Activated CD4-positive, alpha-beta T cell treated with anti-CD3 and anti-CD28 coated beads, Interleukin-2, amount 50 U/mL, for 24 hours (primary cell): ENCODE measurements around the gene TNFRSF13B.
"Not testable (repeated sequence)": the region's sequence is repeated elsewhere in the genome, so short reads cannot be mapped to it uniquely, and the experiment has no call there.

ENCODE experiments used
- DNase-seq, 2 donors: peaks; one replicate each; pipeline ENCODE4 v3.0.0-alpha.2; 2020; ENCODE audit warnings: low read depth in 1 of 2, low spot score in 1 of 2

The TNFRSF13B gene

GRCh38 chr17:16912021-16912962 lies 59.6 kb downstream of the TNFRSF13B start:
- DNase-seq: no peak

- no peak for DNase-seq
These were observed 60.6 kb downstream of the TNFRSF13B start for GRCh38 chr17:16911141-16911937.

DNA sequence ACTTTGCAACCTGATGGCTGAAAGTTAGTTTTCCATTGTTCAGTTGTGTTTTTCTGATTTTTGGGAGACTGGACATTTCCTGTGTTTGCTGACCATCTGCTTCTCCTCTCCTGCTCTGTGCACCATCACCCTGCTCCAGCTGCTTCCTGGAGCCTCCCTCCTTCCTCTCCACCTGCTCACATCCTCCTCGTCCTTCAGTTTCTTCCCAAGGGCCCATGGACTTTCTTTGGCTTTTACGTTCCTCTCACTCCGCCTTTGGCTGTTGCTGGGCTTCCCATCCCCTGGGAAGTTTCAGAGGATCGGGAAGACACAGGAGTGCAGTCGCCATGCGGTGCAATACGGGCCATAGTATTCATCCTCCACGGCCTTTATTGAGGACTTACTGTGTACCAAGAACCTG lies 61.6 kb downstream of the TNFRSF13B start:
- DNase-seq: no peak

DNA sequence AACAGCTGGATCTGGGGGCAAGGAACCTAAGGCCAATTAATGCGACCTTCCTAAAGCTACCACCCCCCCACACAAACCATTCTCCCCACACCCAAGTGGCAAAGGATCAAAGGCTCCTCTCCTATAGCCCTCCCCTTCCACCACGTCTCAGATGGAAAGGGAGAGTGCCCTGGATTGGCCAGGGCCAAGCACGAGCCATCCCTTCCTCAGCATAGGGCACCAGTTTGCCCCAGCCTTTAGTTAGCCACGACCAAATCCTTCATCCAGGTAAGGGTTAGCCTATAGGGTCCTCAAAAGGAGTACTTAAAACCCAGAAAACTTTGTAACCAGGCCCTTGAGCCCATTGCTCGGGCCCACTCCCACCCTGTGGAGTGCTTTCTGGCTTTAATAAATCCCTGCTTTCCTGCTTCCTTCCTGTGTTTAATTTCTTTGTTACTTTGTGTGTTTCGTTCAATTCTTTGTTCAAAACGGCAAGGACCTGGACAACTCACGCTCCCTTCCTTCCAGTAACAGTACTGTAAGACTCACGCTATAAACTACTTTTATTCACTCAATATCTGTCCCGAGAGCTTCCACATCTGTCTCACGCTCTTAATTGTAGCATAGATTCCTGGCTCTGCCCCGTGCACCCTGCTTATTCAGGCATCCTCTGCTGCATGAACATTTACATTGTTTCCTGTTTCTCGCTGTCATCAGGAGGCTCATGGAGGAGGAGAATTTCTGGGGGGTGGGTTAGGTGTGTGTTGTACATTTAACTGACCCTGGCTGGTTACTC lies 62.3 kb downstream of the TNFRSF13B start:
- no peak for DNase-seq

- DNase-seq: no peak
These were observed 63.6 kb downstream of the TNFRSF13B start for GRCh38 chr17:16908273-16908672.

GRCh38 chr17:16906680-16907079 lies 65.2 kb downstream of the TNFRSF13B start:
- DNase-seq: no peak

- DNase-seq: no peak
These were observed 66.2 kb downstream of the TNFRSF13B start for GRCh38 chr17:16905593-16906191.

GRCh38 chr17:16903070-16903469 lies 68.8 kb downstream of the TNFRSF13B start:
- not testable (repeated sequence) for DNase-seq

DNA sequence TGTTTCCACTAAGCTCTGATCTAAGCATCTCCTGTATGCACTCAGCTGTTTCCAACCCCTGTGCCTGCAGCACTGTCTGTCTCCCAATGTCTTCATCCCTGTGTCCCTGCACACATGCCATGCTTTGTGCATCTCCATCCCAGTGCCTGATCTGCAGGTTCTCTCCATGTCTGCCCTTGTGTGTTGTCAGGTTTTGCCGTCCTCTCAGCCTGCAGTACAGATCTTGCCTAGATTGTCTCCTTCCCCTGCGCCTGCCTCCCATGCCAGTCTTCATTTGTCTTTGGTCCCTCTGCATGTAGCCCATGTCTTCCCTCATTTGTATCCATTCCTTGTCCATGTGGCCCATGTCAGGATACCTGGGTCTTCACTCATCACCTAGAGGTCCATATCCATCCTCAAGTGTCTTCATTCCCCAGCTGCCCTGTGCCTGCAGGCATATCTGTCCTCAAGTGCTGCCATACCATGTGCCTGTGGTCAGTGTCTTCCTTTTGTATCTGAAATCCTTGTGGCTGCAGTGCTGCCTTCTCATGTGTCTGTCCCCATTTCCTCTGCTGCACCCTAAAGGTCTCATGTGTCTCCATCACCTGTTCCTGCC lies 71.5 kb downstream of the TNFRSF13B start:
- DNase-seq: no peak

DNA sequence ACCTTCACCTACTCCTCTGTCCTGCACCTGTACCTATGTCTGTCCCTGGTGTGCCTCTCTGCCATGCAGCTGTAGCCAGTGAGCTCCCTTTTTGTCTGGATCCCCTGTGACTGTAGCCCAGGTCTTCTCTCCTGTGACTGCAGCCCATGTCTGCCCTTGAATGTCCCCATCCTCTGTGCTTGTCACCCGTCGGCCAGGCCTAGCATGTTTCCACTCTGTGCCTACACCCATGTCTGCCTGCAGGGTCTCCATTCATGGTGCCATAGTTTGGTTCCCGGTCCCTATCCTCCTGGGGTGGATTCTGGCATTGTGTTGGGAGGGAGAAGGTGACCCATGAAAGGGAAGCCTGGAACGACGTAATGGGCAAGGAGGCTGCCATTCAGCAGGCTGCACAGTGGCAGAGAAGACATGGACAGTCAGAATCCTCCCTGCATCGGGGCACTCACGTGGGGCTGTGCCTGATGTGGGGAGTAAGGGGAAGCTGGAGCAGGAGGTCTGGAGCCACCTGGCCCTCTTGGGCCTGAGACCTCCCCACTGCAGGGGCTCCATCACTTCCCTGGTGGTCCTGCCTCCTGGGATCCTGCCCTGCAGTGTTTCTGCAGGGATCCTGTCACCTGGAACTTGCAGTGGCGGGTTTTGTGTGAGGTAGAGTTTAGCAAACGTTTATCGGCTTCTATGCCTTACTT lies 74.6 kb downstream of the TNFRSF13B start:
- DNase-seq: not testable (repeated sequence)

GRCh38 chr17:16896235-16896634 lies 75.7 kb downstream of the TNFRSF13B start:
- not testable (repeated sequence) for DNase-seq

GRCh38 chr17:16893527-16893926 lies 78.4 kb downstream of the TNFRSF13B start:
- DNase-seq: not testable (repeated sequence)

- DNase-seq: not testable (repeated sequence)
These were observed 79.0 kb downstream of the TNFRSF13B start for GRCh38 chr17:16892876-16893454.

GRCh38 chr17:16889088-16889465 lies 82.8 kb downstream of the TNFRSF13B start:
- no peak for DNase-seq
